ENCODE data around the gene GLUD2.

DNA sequence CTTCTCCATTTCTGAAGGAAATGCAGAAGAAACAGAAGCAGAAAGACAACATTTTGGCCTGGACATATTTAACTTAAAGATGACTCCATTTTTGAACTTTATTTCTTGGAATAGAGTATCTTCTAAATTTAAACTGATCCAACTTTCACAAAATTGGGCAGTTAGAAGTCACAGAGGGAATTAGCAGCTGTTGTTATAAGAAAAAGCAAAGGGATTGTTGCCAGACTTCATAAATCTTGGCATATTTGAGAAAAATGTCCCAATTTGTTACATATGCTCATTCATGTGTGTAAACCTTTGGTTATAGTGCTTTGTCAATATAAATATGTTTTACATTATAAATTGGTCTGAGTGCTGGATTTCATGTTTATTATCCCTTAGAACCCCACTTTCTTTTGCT, 3.4 kb downstream of the GLUD2 start:
- TF ChIP-seq EP300 (IDR thresholded peaks at IDR 0.05; ENCODE audit: borderline replicate concordance in 1 of 2, low read depth in 2 of 2, low read length in 2 of 2) (no peak), YY1 (IDR thresholded peaks at IDR 0.05; ENCODE audit: low read depth, low read length) (no peak), ATF3 (IDR thresholded peaks at IDR 0.05; ENCODE audit: insufficient read depth, low read depth, low read length) (no peak), CTCF (IDR thresholded peaks at IDR 0.05; ENCODE audit: control extremely low read depth in 1 of 3, insufficient read depth in 1 of 3, low read depth in 1 of 3, low read length in 3 of 3) (no peak), CBX5 (IDR thresholded peaks at IDR 0.05; ENCODE audit: low read depth, low read length) (no peak)

Data from H1 (cell line).